GOT3 (cell line): ENCODE measurements around the gene ATP2A2.
"Not testable (repeated sequence)": the region's sequence is repeated elsewhere in the genome, so short reads cannot be mapped to it uniquely, and the experiment has no call there.

Experiments used
- DNase-seq: peaks from one replicate; lab custom pipeline; 2025; ENCODE audit warnings: mixed read lengths; lab: John Stamatoyannopoulos, UW

ATP2A2 gene

GRCh38 chr12:110370732-110371231 is 89.7 kb downstream of the ATP2A2 start:
- no peak for DNase-seq

GRCh38 chr12:110371408-110372055 is 90.5 kb downstream of the ATP2A2 start:
- DNase-seq = no peak

DNA sequence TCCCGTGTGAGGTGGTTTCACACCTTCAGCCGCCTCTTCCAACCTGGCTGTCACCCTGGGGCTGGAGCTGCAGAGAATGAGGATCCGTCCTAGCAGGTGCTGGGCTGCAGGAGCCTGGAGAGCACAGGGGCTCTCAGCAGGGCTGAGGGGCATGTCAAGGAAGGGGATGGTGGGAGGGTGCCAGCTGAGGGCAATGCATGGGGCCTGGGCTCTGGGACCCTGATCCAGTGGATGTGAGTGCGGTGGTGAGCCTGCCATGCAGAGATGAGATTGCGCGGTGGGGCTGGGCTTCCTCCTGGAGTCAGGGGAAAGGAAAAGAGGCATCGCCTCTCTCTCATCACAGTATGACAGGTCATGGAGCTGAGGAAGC is 91.0 kb downstream of the ATP2A2 start:
- DNase-seq = no peak

DNA sequence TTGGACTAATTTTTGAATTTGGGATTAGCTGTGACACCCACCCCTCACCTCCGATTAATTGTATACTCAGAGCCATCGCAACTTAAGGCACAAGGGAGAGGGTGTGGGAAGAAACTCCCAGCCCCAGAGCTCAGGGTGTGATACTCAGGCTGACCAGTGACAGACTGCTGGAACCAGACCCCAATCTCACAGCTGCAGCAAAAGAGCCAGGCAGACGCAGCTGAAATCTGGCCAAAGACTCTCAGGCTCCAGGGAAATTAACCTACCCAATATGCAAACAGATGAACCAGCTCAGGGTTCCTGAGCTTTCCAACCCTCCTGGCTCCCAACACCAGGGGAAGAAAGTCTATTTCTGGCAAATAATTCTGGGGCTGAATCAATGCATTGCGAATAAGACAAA is 92.0 kb downstream of the ATP2A2 start:
- no peak for DNase-seq

GRCh38 chr12:110373425-110373824 is 92.4 kb downstream of the ATP2A2 start:
- no peak for DNase-seq

DNA sequence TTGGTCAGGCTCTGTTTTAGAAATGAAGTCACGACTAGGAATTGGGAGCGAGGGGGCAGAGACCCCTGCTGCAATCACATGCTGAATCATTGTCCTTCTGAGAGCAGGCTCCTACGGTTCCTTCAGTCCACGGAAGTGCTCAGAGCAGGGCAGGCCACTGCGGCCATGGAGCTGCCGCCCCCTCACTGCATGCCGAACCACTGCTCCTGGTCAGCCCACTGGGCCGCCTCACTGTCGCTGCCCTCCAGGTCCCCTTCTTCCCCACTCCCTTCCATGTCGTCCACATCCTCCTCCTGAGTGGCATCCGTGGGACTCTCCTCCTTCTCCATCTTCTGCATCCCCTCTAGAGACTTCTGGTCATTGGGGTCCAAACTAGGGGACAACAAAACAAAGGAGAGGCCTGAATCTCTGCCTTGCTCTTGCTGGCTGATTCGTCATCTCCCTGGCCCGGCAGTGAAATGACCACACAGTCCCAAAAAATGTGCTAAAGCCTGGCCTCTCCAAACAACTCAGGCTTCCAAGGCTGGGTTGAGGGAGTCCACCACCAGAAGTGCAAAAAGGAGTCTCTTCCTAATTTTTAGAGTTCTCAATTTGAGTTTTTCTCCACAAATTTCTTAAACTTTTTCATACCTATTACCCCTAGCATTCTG is 93.0 kb downstream of the ATP2A2 start:
- no peak for DNase-seq

- not testable (repeated sequence) for DNase-seq
These were observed 97.2 kb downstream of the ATP2A2 start for GRCh38 chr12:110378131-110378790.

GRCh38 chr12:110379197-110379596 is 98.2 kb downstream of the ATP2A2 start:
- DNase-seq = no peak

DNA sequence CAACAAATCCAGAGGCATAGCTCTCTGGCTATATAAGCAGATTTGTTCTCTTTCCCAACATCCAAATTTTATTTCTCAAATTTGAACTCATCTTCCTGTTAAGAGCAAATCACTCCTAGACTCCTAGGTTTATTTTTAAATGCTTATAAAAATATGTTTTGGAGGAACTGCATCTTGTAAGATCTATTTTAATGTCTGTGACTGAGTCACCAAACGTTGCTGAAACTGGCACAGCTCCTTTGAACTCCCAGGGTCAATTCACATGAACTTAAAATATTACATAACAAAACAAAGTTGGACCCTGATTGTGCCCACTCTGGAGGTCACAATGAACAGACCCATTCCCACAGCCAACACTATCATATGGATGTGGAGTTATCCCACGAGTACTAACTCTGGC is 98.6 kb downstream of the ATP2A2 start:
- no peak for DNase-seq

DNA sequence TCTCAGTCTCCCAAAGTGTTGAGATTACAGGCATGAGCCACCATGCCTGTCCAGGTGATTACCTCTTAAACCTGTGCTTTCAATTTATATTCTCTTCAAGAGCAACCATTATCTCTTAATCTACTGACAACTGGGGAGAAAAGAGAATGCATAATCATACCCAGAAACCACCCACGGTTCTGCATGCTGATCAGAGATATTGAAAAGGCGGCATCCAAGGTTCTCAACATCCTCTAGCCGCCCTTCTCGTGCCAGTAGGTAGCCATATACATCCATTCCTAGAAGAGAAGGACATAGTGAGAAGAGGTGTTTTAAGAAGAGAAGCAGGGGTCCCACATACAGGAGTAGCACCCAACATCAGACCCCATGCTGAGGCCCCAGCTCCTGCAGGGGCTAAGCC is 101.6 kb downstream of the ATP2A2 start:
- DNase-seq = no peak
